Coronary artery (tissue), 2 donors: ENCODE measurements around the gene CLIC6.
"Not testable (repeated sequence)": the region's sequence is repeated elsewhere in the genome, so short reads cannot be mapped to it uniquely, and the experiment has no call there.

Experiments used
- DNase-seq: peaks from one replicate; pipeline ENCODE4 v3.0.0-alpha.2; 2017; ENCODE audit warnings: low spot score
- H3K27ac ChIP-seq, 2 donors: fragments of 200-600 bp; sonication (generic); one replicate each; pipeline ENCODE4 v1.5.1; 2016 to 2019
- H3K4me3 ChIP-seq: fragments of 200-600 bp; sonication (generic); 2 replicates; pipeline ENCODE4 v1.5.1; 2016; ENCODE audit warnings: mild to moderate bottlenecking, moderate library complexity
- TF ChIP-seq, protein P1 (sequence below): fragments of 200-600 bp; sonication (generic); IDR thresholded peaks from one replicate; pipeline ENCODE4 v1.5.1; 2019; ENCODE audit warnings: antibody characterized with exemption

Gene CLIC6

DNA sequence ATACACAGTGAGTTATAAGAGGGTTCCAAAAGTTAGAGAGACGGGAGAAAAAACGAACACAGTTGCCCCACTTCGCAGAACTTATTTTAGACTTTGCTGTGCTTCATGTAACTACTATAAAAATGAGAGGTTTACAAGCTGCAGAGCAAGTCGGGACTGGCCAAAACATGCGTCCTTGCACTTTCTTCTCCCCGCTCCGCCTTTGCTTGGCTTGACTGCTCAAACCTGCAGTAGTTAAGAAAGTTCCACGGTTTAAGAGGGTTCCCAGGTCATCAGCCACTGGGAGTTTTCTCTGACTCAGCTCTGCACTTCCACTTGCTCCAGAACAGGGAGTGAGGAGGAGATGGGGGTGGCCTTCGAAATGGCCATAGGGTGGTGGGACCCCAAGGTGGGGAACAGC lies 36.2 kb downstream of the CLIC6 start:
- DNase-seq, result peak; percentile 46
- Histone ChIP-seq H3K27ac (peak overlapping the region in 1 of 2 donors; percentile 6), H3K4me3 (no peak overlapping the region)
- TF ChIP-seq, protein P1, sequence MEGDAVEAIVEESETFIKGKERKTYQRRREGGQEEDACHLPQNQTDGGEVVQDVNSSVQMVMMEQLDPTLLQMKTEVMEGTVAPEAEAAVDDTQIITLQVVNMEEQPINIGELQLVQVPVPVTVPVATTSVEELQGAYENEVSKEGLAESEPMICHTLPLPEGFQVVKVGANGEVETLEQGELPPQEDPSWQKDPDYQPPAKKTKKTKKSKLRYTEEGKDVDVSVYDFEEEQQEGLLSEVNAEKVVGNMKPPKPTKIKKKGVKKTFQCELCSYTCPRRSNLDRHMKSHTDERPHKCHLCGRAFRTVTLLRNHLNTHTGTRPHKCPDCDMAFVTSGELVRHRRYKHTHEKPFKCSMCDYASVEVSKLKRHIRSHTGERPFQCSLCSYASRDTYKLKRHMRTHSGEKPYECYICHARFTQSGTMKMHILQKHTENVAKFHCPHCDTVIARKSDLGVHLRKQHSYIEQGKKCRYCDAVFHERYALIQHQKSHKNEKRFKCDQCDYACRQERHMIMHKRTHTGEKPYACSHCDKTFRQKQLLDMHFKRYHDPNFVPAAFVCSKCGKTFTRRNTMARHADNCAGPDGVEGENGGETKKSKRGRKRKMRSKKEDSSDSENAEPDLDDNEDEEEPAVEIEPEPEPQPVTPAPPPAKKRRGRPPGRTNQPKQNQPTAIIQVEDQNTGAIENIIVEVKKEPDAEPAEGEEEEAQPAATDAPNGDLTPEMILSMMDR, result no peak

DNA sequence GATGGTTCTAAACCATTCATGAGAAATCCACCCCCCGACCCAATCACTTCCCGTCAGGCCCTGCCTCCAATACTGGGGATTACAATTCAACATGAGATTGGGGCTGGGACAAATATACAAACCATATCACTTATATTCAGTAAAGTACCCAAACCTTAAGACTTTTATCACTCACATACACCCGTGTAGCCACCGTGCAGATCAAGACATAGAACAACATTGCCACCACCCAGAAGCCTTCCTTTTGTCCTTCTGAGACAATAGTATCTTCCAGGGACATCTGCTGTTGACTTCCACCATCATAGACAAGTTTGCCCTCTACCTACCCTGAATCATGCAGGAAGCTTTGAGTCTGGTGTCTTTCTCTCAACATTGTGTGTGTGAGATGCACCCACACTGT lies 37.5 kb downstream of the CLIC6 start:
- H3K4me3 ChIP-seq, result no peak overlapping the region

DNA sequence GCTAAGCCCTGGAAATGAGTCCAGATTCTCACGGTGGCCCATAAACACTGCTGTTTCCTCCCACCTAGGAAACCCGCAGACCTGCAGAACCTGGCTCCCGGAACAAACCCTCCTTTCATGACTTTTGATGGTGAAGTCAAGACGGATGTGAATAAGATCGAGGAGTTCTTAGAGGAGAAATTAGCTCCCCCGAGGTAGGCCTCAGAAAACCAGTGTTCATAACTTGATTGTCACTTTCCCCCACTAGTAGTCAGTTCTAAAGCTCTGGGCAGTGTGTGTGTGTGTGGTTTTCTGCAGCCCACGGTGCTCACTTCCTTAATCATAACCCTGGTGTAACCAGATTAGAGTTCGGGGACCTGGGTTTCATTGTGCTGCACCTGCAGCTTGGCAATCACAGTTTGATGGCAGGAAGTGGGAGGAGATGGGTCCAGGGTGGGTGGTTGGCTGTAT lies 39.1 kb downstream of the CLIC6 start:
- Histone ChIP-seq H3K27ac (no peak overlapping the region), H3K4me3 (no peak overlapping the region)
- DNase-seq, result no peak
- TF ChIP-seq, protein P1, result no peak

More for the DNA sequence above, 37.5 kb downstream of the CLIC6 start:
- no peak overlapping the region for H3K27ac ChIP-seq
- DNase-seq, result no peak
- TF ChIP-seq, protein P1, result no peak

DNA sequence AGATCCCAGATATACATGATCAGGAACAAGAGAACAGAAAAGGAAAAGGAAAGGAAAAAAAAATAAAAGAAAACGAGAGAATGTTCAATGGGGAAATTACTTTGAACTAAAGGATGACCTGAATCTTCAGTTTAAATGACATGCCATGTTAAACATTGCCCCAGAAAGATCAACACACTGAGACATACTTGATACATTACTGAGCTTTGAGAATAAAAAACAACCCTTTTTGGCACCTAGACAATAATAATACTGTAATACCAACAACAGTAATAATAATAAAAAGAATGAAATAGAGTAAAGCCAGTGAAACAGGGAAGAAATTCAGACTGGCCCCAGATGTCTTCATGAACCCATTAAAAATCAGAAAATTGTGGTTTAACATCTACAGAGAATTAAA lies 44.8 kb downstream of the CLIC6 start:
- TF ChIP-seq, protein P1, result no peak
- no peak overlapping the region for H3K27ac ChIP-seq
- no peak overlapping the region for H3K4me3 ChIP-seq
- DNase-seq, result no peak

DNA sequence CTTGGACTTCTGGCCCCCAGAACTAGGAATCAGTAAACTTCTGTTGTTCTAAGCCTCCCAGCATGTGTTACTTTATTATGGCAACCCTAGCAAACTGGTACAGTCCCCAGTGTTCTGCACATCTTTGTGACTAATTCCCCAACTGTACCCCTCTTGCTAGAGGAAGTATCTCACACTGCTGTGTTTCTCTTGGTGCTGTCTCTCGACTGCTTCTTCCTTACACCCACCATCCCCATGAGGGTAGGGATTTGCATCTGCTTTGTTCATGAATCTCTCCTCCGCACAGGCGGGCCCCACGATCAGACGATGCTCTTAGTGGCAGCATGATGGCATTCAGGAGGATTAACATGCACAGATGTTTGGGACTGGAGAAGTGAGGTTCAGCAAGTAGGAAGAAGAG lies 46.7 kb downstream of the CLIC6 start:
- H3K27ac ChIP-seq, result no peak overlapping the region
- no peak for DNase-seq
- H3K4me3 ChIP-seq, result no peak overlapping the region
- TF ChIP-seq, protein P1, result no peak

DNA sequence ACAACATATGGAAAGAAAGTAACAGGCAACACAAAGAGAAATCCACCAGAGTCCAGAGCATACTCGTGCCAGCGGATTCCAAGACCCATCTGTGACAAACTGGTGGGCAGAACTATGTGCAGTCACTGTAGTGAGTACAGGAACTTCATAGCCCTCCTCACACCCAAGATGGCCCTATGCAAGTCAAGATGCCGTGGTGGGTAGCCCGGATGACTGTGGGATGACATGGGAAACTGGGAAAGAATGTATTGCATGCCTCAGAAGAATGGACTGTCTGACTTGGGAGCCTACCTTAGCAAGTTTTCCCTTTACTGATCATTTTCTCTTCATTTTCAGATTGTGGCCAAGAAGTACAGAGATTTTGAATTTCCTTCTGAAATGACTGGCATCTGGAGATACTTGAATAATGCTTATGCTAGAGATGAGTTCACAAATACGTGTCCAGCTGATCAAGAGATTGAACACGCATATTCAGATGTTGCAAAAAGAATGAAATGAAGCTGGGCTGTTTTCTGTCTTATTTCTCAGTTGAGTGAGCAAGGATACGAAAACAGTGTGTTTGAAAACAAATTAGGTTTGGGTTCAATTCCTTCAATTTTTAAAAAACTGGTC lies 47.3 kb downstream of the CLIC6 start:
- Histone ChIP-seq H3K4me3 (no peak overlapping the region), H3K27ac (no peak overlapping the region)
- DNase-seq, result no peak
- TF ChIP-seq, protein P1, result no peak

DNA sequence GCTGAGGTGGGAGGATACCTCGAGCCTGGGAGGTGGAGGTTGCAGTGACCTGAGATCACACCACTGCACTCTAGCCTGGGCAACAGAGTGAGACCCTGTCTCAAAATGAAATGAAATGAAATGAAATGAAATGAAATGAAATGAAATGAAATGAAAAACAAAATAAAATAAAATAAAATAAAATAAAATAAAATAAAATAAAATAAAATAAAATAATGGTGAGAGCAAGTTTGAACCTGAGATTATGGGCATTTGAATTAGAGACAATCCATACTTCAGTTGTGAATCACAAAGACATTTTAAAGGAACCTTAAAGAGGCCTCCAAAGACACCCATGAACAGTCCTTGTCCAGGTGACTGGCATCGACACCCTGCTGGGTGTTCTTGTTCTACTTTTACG lies 49.7 kb downstream of the CLIC6 start:
- DNase-seq, H3K27ac ChIP-seq, H3K4me3 ChIP-seq: not testable (repeated sequence)
